Mesodermal cell (in vitro differentiated cells): ENCODE measurements around the gene ONECUT2.

Experiments
- H3K27ac ChIP-seq: 2 replicates; pipeline ENCODE4 v1.7.0; 2013; ENCODE audit warnings: mild to moderate bottlenecking, low read depth, low read length, moderate library complexity; ENCODE audit not compliant: severe bottlenecking
- H3K36me3 ChIP-seq: 2 replicates; pipeline ENCODE4 v1.7.1; 2013; ENCODE audit warnings: mild to moderate bottlenecking, low read length, moderate library complexity; ENCODE audit not compliant: control insufficient read depth, insufficient read depth
- H3K4me1 ChIP-seq: one replicate; pipeline ENCODE4 v1.7.1; 2013; ENCODE audit warnings: mild to moderate bottlenecking, low read length; ENCODE audit not compliant: insufficient read depth, control insufficient read depth, poor library complexity, severe bottlenecking
- H3K4me3 ChIP-seq: 2 replicates; pipeline ENCODE4 v1.7.0; 2013; ENCODE audit warnings: low read length, control low read depth, mild to moderate bottlenecking; ENCODE audit not compliant: insufficient read depth, poor library complexity, severe bottlenecking; ENCODE audit errors: extremely low read depth
- H3K9me3 ChIP-seq: 2 replicates; pipeline ENCODE4 v1.7.1; 2013; ENCODE audit warnings: mild to moderate bottlenecking, low read length, moderate library complexity; ENCODE audit not compliant: control insufficient read depth
- WGBS, 2 experiments: methylation state at CpG; one replicate each; pipeline ENCODE4 v1.1.5; 2013; ENCODE audit warnings: missing lambda C conversion rate in 2 of 2; ENCODE audit not compliant: insufficient coverage in 2 of 2; 5-methylcytosine and 5-hydroxymethylcytosine counted together

ONECUT2 gene

GRCh38 chr18:57423821-57424220, 11.4 kb upstream of the ONECUT2 start:
- Histone ChIP-seq H3K4me1 (no peaks in the 10 kb centered on the region), H3K36me3 (no peaks in the 10 kb centered on the region), H3K9me3 (no peaks in the 10 kb centered on the region), H3K4me3 (no peak overlapping the region), H3K27ac (no peak overlapping the region)

GRCh38 chr18:57425096-57425495, 10.1 kb upstream of the ONECUT2 start:
- Histone ChIP-seq H3K27ac (no peak overlapping the region), H3K9me3 (no peaks in the 10 kb centered on the region), H3K4me3 (no peak overlapping the region), H3K4me1 (no peaks in the 10 kb centered on the region), H3K36me3 (no peaks in the 10 kb centered on the region)
- WGBS, 2 experiments = 89 to 93% methylated on average over 4 to 5 of the region's 5 CpGs

- no peaks in the 10 kb centered on the region for H3K9me3 ChIP-seq
- no peak overlapping the region for H3K4me3 ChIP-seq
- 100% methylated on average over 2 of the region's 4 CpGs; no CpG with 5 or more reads in 1 of the 2 experiments for WGBS, 2 experiments
- no peaks in the 10 kb centered on the region for H3K4me1 ChIP-seq
- no peaks in the 10 kb centered on the region for H3K36me3 ChIP-seq
- H3K27ac ChIP-seq = no peak overlapping the region
Measured at GRCh38 chr18:57426187-57426586, 9.0 kb upstream of the ONECUT2 start.

GRCh38 chr18:57427429-57428201, 7.6 kb upstream of the ONECUT2 start:
- H3K27ac ChIP-seq = no peak overlapping the region
- peak overlapping the region; percentile 18 for H3K4me3 ChIP-seq
- no peaks in the 10 kb centered on the region for H3K4me1 ChIP-seq
- no peaks in the 10 kb centered on the region for H3K36me3 ChIP-seq
- 13 to 14% methylated on average over 62 to 78 of the region's 80 CpGs for WGBS, 2 experiments
- no peaks in the 10 kb centered on the region for H3K9me3 ChIP-seq

- Histone ChIP-seq H3K9me3 (no peaks in the 10 kb centered on the region), H3K4me1 (peaks cover 7% of the 10 kb centered on the region), H3K4me3 (peak overlapping the region; percentile 18), H3K27ac (no peak overlapping the region), H3K36me3 (no peaks in the 10 kb centered on the region)
- WGBS, 2 experiments = 3 to 4% methylated on average over 80 to 87 of the region's 99 CpGs
Measured at GRCh38 chr18:57428221-57429150, 6.7 kb upstream of the ONECUT2 start.

GRCh38 chr18:57429167-57430078, 5.8 kb upstream of the ONECUT2 start:
- peaks cover 17% of the 10 kb centered on the region for H3K4me1 ChIP-seq
- 0 to 3% methylated on average over 6 to 9 of the region's 22 CpGs for WGBS, 2 experiments
- no peaks in the 10 kb centered on the region for H3K36me3 ChIP-seq
- H3K9me3 ChIP-seq = no peaks in the 10 kb centered on the region
- no peak overlapping the region for H3K4me3 ChIP-seq
- no peak overlapping the region for H3K27ac ChIP-seq

- 1 to 2% methylated on average over 8 to 13 of the region's 34 CpGs for WGBS, 2 experiments
- Histone ChIP-seq H3K27ac (no peak overlapping the region), H3K36me3 (no peaks in the 10 kb centered on the region), H3K4me1 (peaks cover 20% of the 10 kb centered on the region), H3K4me3 (no peak overlapping the region), H3K9me3 (no peaks in the 10 kb centered on the region)
Measured at GRCh38 chr18:57430079-57431001, 4.8 kb upstream of the ONECUT2 start.

GRCh38 chr18:57431002-57431382, 4.2 kb upstream of the ONECUT2 start:
- H3K9me3 ChIP-seq = no peaks in the 10 kb centered on the region
- H3K4me1 ChIP-seq = peaks cover 20% of the 10 kb centered on the region
- H3K36me3 ChIP-seq = no peaks in the 10 kb centered on the region
- 0% methylated on average over 2 to 4 of the region's 10 CpGs for WGBS, 2 experiments
- no peak overlapping the region for H3K27ac ChIP-seq
- no peak overlapping the region for H3K4me3 ChIP-seq

- no CpG with 5 or more reads among the region's 12 CpGs for WGBS, 2 experiments
- H3K4me1 ChIP-seq = peaks cover 24% of the 10 kb centered on the region
- no peak overlapping the region for H3K27ac ChIP-seq
- no peaks in the 10 kb centered on the region for H3K36me3 ChIP-seq
- H3K9me3 ChIP-seq = no peaks in the 10 kb centered on the region
- H3K4me3 ChIP-seq = no peak overlapping the region
Measured at GRCh38 chr18:57431467-57432080, 3.6 kb upstream of the ONECUT2 start.
